VCaP (cell line): ENCODE results near the gene CNOT1.
"Not testable (repeated sequence)": the region's sequence is repeated elsewhere in the genome, so short reads cannot be mapped to it uniquely, and the experiment has no call there.

Source experiments
- H3K27ac ChIP-seq: fragments of 450-650 bp; 2 replicates; pipeline ENCODE4 v1.5.1; 2017
- TF ChIP-seq, protein P1 (sequence below): fragments of 450-650 bp; conservative IDR thresholded peaks from 2 replicates; pipeline ENCODE4 v1.5.1; 2017; ENCODE audit warnings: mild to moderate bottlenecking, moderate library complexity

CNOT1 gene

DNA sequence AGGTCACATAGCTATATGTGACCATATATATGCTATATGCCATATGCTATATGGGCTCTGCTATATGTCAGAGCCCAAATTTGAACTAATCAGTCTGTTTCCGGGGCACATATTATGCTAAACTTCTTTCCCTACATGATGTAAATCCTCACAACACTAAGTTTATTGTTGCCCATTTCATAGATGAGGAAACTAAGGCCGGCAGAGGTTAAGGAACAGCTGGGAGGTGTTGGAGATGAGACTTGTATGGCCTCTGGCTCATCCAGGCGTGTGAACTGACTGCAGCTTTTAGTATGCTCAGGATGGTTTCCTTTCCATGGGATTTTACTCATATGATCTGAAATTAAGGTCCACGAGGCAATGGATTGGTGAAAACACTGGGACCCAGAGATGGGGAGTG is 17.5 kb upstream of the CNOT1 start:
- no peak overlapping the region for H3K27ac ChIP-seq
- TF ChIP-seq, protein P1, sequence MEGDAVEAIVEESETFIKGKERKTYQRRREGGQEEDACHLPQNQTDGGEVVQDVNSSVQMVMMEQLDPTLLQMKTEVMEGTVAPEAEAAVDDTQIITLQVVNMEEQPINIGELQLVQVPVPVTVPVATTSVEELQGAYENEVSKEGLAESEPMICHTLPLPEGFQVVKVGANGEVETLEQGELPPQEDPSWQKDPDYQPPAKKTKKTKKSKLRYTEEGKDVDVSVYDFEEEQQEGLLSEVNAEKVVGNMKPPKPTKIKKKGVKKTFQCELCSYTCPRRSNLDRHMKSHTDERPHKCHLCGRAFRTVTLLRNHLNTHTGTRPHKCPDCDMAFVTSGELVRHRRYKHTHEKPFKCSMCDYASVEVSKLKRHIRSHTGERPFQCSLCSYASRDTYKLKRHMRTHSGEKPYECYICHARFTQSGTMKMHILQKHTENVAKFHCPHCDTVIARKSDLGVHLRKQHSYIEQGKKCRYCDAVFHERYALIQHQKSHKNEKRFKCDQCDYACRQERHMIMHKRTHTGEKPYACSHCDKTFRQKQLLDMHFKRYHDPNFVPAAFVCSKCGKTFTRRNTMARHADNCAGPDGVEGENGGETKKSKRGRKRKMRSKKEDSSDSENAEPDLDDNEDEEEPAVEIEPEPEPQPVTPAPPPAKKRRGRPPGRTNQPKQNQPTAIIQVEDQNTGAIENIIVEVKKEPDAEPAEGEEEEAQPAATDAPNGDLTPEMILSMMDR, result no peak

DNA sequence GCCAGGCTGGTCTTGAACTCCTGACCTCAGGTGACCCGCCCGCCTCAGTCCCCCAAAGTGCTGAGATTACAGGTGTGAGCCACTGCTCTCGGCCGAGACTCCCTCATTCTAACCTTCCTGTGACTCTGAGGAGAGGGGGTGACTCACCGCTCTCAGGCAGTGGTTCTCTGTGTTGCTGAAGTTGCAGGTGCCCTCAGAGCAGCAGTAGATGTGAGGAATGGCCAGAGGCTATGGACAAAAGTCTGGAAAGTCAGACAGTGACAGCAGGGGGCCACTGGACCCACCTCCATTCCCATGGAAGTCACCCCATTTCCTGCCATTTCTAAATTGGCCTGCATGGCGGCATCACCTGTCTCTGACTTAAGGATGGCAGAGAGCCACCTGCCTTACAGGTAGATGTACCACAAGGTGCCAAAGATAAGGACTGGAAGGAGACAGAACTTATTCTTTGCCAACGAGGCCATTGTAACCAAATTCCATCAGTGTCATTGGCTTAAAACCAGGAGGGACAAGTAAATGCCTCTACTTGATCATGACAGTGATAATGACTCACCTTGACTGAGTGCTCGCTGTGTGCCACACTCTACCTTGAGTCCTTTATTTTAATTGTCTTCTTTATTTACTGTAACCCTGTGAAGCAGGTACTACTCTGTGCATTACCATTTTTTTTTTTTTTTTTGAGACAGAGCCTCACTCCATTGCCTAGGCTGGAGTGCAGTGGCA is 15.3 kb upstream of the CNOT1 start:
- H3K27ac ChIP-seq, result no peak overlapping the region
- TF ChIP-seq, protein P1, result no peak

DNA sequence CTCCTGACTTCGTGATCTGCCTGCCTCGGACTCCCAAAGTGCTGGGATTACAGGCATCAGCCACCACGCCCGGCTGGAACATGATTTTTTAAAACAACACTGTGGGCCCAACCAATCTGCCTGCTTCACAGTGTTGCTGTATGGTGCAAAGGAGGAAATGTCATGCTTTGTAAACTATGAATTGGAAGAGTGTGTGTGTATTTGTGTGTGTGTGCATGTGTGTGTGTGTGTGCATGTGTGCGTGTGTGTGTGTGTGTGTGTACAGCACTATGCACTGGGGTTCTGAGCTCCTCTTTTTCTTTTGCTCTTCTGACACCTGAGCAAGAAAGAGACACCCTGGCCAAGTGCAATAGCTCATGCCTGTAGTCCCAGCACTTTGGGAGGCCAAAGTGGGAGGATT is 14.5 kb upstream of the CNOT1 start:
- TF ChIP-seq, protein P1, result no peak
- no peak overlapping the region for H3K27ac ChIP-seq

DNA sequence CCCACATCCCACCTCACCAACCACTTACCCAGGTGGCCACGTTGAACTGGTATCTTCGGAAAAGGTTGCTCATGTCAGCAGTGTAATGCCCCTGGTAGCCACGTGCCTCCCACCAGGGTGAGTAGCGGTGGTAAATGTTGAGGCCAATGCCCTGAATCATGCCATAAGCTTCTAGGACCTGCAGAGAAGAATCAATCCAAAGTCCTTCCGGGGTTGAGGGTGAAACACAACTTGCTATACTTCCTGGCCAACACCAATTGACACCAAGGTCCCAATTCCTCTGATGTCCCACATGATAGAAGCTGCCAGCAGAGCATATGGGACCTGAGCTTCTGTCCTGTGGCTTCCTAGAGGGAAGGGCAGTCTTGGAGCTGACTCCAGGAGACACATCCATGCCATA is 11.3 kb upstream of the CNOT1 start:
- TF ChIP-seq, protein P1, result no peak
- H3K27ac ChIP-seq, result no peak overlapping the region

DNA sequence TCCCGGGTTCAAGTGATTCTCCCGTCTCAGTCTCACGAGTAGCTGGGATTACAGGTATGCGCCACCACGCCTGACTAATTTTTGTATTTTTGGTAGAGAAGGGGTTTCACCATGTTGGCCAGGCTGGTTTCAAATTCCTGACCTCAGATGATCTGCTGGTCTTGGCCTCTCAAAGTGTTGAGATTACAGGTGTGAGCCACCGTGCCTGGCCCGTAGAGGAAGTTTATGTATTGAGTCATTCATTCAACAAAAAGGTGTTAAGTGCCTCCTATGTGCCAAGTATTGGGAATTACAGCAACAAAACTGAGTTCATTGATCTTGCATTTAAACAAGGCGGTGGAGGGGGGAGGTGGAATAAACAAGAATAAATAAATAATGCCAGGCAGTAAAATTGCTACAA is 10.2 kb upstream of the CNOT1 start:
- H3K27ac ChIP-seq, result no peak overlapping the region
- TF ChIP-seq, protein P1, result no peak

DNA sequence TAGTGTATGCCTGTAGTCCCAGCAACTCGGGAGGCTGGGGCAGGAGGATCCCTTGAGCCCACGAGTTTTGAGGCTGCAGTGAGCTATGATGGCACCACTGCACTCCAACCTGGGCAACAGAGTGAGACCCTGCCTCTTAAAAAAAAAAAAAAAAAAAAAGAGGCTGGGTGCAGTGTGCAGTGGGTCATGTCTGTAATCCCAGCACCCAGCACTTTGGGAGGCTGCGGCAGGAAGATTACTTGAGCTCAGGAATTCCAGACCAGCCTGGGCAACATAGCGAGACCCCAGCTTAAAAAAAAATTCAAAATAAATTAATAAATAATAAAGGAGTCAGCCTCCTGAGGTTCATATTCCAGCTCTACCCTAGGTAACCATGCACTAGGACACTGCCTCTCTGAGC is 9.6 kb upstream of the CNOT1 start:
- no peak overlapping the region for H3K27ac ChIP-seq
- TF ChIP-seq, protein P1, result no peak

DNA sequence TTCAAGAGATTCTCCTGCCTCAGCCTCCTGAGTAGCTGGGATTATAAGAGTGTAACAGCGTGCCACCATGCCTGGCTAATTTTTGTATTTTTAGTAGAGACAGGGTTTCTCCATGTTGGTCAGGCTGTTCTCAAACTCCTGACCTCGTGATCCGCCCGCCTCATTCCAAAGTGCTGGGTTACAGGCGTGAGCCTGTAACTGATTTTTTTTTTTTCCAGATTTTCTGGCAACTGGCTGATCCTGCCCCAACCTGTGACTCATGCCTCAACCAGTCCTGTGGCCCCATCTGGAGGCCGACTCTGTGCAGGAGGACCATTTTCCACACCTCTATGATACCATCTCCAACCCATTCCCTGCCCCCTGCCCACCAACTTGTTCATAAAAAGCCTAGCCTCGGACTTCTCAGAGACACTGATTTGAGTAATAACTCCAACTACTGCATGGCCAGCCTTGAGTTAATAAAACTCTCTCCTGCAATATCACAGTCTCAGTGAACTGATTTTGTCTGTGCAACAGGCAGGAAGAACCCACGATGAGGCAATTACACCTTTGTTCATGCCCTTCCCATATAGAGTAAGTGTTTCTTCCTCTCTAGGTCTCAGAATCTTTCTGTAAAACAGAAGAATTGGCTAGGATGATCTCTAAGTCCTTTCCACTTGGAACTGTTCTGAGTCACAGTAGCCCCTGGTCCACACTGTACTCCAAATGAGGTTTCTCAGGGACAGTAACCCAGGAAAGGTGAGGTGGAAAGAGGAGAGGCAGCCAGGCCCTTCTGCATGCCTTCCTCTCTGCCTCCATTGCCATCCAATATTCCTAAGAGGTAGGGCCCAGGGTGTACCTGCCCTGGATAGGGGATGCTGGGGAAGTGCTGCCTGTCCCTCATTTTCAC is 8.8 kb upstream of the CNOT1 start:
- TF ChIP-seq, protein P1, result no peak
- H3K27ac ChIP-seq, result no peak overlapping the region

DNA sequence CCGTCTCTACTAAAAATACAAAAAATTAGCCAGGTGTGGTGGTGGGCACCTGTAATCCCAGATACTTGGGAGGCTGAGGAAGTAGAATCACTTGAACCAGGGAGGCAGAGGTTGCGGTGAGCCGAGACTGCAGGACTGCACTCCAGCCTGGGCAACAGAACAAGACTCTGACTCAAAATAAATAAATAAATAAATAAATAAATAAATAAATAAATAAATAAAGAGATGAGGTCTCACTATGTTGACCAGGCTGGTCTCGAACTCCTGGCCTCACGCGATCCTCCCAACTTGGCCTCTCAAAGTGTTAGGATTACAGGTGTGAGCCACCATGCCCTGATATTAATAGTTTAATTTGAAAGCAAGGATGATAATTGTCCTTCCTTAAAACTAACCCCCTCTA is 7.4 kb upstream of the CNOT1 start:
- not testable (repeated sequence) for H3K27ac ChIP-seq
